GM12873 (cell line): ENCODE data around the gene MAPK6.

Experiments used
- TF ChIP-seq, protein P1 (sequence below): IDR thresholded peaks from 2 replicates; pipeline ENCODE4 v1.5.1; 2012; ENCODE audit warnings: low read depth, mild to moderate bottlenecking, moderate library complexity, low read length, control low read depth; ENCODE audit not compliant: insufficient read depth; ENCODE audit errors: missing control alignments

The MAPK6 gene

DNA sequence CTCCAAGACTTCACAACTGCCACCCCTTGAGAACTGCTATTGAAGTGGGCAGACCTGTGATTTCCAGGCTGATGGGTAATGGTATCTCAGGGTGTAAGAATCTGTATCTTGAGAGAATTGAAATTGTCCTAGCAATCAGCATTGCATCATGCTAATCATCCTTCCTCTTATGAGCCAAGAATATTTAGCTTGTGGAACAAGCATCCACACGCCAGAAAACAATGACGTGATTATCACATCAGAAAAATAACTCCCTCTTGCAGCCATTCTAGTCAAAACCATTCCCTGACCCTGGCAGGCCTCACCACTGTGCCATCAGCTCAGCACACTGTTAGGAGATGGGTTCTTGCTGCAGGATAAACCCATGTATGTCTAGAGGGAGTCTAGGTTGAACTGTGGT lies 86.8 kb downstream of the MAPK6 start:
- TF ChIP-seq, protein P1, sequence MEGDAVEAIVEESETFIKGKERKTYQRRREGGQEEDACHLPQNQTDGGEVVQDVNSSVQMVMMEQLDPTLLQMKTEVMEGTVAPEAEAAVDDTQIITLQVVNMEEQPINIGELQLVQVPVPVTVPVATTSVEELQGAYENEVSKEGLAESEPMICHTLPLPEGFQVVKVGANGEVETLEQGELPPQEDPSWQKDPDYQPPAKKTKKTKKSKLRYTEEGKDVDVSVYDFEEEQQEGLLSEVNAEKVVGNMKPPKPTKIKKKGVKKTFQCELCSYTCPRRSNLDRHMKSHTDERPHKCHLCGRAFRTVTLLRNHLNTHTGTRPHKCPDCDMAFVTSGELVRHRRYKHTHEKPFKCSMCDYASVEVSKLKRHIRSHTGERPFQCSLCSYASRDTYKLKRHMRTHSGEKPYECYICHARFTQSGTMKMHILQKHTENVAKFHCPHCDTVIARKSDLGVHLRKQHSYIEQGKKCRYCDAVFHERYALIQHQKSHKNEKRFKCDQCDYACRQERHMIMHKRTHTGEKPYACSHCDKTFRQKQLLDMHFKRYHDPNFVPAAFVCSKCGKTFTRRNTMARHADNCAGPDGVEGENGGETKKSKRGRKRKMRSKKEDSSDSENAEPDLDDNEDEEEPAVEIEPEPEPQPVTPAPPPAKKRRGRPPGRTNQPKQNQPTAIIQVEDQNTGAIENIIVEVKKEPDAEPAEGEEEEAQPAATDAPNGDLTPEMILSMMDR, result no peak

DNA sequence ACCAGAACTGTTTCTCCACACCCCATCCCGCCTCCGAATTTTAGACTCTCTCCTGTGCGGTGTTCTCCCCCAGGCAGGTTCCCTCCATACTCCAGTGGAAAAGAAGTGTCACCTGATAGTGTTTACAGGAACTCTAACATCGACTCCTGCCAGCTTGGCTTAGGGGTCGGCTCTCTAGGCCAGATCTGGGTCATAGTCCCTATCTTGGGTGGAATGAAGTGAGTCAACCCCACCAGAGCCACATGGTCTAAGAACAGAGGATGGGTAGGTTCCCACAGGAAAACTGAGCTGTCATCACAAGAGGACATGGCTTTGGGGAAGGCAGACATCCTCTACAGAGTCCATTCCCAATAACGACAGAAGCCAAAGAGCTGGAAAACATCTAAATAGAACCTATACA lies 87.6 kb downstream of the MAPK6 start:
- TF ChIP-seq, protein P1, result no peak

DNA sequence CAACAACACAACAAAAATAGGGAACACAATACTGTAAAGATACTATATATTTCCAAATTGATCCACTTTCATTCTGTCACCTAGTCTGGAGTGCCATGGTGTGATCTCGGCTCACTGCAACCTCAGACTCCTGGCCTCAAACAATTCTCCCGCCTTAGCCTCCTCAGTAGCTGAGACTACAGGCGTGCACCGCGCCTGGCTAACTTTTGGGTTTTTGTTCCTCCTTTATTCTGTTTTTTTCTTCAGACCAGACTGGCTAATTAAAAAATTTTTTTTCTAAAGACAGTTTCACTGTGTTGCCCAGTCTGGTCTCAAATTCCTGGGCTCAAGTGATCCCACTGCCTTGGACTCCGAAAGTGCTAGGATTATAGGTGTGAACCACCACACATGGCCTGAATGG lies 88.2 kb downstream of the MAPK6 start:
- TF ChIP-seq, protein P1, result no peak

DNA sequence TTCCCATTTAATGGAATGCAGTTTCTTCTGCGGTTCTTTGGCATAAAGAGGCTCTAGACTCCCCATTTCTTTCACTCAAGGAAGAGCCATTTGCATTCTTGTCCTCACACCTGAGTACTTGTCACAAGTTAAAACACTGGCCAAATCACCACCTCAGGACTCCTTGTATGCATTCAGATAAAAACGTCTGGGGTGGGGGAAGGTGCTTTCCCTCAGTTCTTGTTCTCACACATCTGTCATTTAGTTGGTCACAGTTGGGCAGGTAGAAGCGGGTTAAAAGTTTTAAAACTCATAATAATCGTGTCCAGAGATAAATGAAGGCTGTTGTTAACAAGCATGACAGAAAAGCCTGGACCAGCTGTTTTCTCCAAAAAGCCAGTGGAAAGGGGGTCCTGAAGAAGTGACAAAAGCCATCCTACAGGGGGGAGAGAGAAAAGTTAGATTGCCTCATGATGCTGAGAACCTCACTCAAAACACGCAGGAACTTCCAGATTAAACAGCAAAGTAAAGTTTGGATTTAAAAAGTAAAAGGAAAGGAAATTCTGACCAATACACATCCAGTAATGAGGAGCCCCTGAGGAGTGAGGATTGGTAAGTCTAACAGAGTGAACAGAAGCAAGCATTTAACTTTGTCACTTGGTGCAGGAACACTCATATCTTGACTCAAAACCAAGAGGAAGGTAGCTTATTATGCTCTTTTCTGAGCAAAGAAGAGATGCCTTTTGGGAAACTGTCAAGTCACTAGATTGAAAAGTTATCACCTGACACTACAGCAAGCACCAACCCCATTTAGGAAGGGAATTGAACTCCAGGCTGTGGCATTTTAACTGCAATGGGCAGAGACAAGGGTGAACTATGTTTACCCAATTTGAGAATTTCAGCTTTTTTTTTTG lies 90.8 kb downstream of the MAPK6 start:
- TF ChIP-seq, protein P1, result no peak

DNA sequence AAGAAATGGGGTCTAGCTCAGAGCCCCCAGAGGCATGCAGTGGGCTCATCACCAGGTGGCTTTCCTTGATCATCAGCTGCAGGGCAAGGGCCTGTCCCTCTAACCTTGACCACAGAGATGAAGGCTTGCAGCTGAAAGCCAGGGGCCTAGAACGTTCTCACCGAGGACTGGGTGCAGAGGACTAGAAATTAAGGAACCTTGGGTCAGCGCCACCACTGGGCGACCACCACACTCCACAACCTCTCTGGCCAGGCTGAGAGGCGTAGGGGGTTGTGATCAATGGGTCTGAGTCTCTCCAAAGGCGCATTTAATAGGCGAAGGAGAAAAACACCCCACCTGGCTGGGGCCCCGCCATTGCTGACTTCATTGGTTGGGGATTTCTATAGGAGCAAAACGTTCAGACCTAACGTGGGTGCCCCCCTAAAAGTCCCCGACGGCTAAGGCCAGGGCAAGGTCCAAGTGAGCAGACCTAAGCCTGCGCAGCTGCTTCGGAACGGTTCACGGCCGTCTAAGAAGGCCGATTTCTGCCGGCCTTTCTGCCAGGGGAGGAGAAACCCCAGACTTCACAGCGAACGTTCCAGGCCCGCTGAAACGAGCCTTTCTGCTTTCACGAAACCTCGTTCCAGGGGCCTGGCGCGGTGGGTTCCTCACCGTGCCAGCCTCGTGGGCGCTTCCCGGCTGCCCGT lies 92.6 kb downstream of the MAPK6 start:
- TF ChIP-seq, protein P1, result no peak

DNA sequence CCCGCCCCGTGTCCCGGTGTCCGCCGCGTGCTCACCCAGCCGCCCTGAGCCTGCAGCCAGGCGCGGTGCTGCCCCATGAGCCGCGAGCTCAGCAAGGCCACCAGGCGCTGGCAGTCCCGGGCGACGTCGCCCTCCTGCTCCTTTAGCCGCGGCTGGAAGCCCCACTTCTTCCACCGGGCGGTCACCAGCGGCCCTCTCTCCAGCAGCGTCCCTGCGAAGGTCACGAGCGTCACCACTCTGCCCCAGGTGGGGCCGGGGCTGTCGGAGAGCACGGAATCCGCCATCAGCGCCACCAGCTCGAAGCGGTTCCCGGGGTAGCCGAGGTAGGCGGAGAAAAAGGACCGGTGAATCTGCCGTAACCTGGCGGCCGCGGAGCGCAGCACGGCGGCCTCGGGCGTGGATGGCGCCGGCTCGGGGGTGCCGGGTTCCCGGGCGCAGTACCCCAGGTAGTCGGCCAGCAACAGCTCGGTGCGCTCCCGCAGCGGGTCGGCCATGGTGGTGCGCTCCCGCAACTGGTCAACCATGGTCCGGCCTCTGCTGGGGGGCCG lies 93.3 kb downstream of the MAPK6 start:
- TF ChIP-seq, protein P1, result peak; percentile 15

DNA sequence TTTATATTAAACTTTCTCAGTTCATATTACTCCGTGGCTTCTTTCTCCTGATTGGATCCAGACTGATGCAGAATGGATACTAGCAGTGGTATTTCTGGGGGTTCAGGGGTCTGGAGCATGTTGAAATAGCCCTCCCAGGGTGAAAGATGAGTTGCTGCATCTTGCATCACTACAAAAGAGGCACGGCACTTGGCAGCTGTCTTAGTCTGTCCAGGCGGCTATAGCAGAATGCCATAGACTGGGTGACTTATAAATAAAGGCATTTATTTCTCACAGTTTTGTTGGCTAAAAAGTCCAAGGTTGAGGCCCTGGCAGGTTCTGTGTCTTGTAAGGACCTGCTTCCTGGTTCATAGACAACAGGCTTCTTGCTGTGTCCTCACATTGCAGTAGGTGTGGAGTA lies 94.2 kb downstream of the MAPK6 start:
- TF ChIP-seq, protein P1, result no peak
